Right atrium auricular region (tissue), 2 donors: Measurements from ENCODE around the gene TIFAB. TPM values are rescaled to one million over a fixed set of nuclear protein-coding genes. Genes with fewer than 3 reads are reported as not detected.
A peak's percentile ranks its signal among the peaks of the same experiment; 100 is the strongest.
"Not testable (repeated sequence)": the region's sequence is repeated elsewhere in the genome, so short reads cannot be mapped to it uniquely, and the experiment has no call there.

ENCODE experiments used
- DNase-seq: peaks from one replicate; pipeline ENCODE4 v3.0.0-alpha.2; 2019; ENCODE audit warnings: low spot score
- H3K27ac ChIP-seq, 2 donors: fragments of 200-600 bp; sonication (generic); 1 replicate in 1 of 2; 2 replicates in 1 of 2; pipeline ENCODE4 v1.5.1; 2016 to 2019
- H3K27me3 ChIP-seq, 2 donors: fragments of 200-600 bp; sonication (generic); one replicate each; pipeline versions ENCODE4 v1.5.1 to v1.6.0; 2017 to 2019
- H3K36me3 ChIP-seq: fragments of 200-600 bp; sonication (generic); one replicate; pipeline ENCODE4 v1.5.1; 2016
- H3K4me1 ChIP-seq, 2 donors: fragments of 200-600 bp; sonication (generic); one replicate each; pipeline versions ENCODE4 v1.5.1 to v1.6.0; 2017 to 2019
- H3K4me3 ChIP-seq, 2 donors: fragments of 200-600 bp; sonication (generic); 1 replicate in 1 of 2; 2 replicates in 1 of 2; pipeline ENCODE4 v1.5.1; 2017 to 2019; ENCODE audit warnings: mild to moderate bottlenecking in 1 of 2, moderate library complexity in 1 of 2
- H3K9me3 ChIP-seq, 2 donors: fragments of 200-600 bp; sonication (generic); one replicate each; pipeline ENCODE4 v1.5.1; 2019
- CTCF ChIP-seq, 2 donors: fragments of 200-600 bp; sonication (generic); IDR thresholded peaks; one replicate each; pipeline ENCODE4 v1.5.1; 2019; ENCODE audit warnings: antibody characterized with exemption in 2 of 2
- total RNA-seq, 2 donors: library from RNA; depleted of rRNA; stranded (reverse); fragments of >200 nt; gene quantifications; one replicate each; pipeline ENCODE4 v1.1.0, GENCODE V29; 2016

Gene TIFAB, protein sequence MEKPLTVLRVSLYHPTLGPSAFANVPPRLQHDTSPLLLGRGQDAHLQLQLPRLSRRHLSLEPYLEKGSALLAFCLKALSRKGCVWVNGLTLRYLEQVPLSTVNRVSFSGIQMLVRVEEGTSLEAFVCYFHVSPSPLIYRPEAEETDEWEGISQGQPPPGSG
- not detected for total RNA-seq

DNA sequence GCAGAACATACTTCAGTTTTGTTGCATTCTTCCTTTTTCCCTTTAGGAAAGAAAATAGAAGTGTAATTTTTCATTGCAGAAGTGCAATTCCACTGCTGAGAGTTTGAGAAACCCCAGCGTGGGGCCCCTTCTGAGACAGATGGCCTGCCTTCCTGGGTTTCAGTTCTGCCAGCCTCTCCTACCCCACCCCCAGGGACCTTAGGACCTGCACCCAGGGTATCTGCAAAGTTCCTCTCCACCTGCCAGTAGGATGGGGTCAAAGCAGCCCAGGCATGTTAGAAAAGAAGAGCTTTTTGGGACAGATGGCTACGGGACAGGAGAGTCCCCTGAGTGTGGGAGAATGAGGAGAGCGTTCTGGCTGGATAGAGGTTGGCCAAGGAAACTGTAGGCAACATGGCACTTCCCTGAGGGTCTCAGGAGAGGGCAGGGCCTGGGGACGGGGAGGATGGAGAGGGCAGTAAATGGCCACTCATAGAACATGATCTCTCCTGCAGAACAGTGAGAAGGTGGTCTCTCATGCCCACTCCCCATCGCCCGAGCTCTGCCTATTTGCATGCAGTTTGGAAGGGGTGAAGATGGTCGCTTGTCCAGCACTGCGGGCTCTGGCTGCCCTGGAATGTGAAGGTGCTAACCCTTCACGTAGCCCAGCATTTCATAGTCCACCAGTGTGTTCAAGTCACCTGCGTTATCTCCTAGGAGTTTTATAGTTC, at the start of gene TIFAB:
TSS of gene TIFAB (minus strand) at position 31 of the 710 bp plus-strand sequence. CDS start 2,412 bp downstream, outside the sequence.
- Histone ChIP-seq H3K27me3 (no peaks in the 10 kb centered on the region), H3K4me3 (no peak within 1 kb of the TSS)

DNA sequence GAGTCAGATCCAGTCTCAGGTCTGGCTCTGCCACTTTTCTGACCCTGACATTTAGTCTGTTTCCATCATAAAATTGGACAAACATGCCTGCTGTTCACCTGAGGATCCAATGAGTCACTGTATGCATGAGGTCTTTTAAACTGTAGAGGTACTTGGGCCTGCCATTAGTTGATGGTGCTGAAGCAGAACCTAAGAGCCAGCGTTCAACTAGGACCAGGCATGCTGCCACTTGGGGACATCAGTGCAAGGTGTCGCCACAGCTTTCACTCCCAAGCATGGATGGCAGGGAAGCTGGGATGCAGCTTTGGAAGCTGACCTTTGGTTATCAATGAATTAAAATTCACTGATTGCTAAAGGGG, 46.5 kb upstream of the TIFAB start:
- no peaks in the 10 kb centered on the region for H3K4me1 ChIP-seq
- no peak for TF ChIP-seq CTCF (IDR thresholded peaks at IDR 0.05)
- H3K4me3 ChIP-seq = no peak overlapping the region
- no peaks in the 10 kb centered on the region for H3K36me3 ChIP-seq
- no peak overlapping the region for H3K27ac ChIP-seq
- DNase-seq = no peak
- no peaks in the 10 kb centered on the region for H3K27me3 ChIP-seq
- no peaks in the 10 kb centered on the region for H3K9me3 ChIP-seq

More for the DNA sequence above, at the start of gene TIFAB:
- Histone ChIP-seq H3K36me3 (no peaks in the 10 kb centered on the region), H3K27ac (no peak within 1 kb of the TSS), H3K4me1 (no peaks in the 10 kb centered on the region), H3K9me3 (no peaks in the 10 kb centered on the region)
- no peak for DNase-seq
- no peak for TF ChIP-seq CTCF (IDR thresholded peaks at IDR 0.05)

DNA sequence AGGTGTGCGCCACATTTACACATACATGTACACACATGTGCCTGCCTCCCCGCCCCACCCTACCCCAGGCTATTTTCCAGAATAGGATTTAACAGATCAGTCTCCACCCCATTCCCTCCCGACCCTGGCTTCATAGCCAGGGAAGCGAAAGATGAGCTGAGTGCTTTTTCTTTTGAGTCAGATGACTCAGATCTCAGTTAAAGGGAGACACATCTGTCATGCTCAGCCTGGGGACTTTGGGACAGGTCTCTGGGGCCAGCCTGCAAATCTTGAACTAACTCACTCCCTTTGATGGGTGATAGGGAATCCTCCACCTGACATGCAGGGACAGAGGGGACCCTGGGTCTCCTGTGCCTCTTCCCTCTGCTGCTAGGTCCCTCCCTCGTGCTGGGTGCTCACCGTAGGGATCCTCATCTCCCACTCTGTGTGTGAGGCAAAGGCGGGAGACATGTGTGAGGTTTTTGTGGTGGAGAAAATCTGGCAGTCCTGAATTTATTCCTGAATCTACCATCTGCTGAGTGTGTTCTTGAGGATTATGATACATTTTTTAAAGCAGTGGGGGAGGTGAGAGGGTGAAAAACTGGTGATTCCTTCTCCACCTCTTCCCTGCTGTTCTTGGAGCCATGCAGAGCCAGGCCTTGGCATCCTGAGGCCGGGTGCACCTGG, 46.0 kb upstream of the TIFAB start:
- H3K27ac ChIP-seq = no peak overlapping the region
- no peak overlapping the region for H3K4me3 ChIP-seq
- DNase-seq = no peak
- no peaks in the 10 kb centered on the region for H3K36me3 ChIP-seq
- no peaks in the 10 kb centered on the region for H3K9me3 ChIP-seq
- H3K4me1 ChIP-seq = no peaks in the 10 kb centered on the region
- no peak for TF ChIP-seq CTCF (IDR thresholded peaks at IDR 0.05)
- H3K27me3 ChIP-seq = no peaks in the 10 kb centered on the region

- H3K4me1 ChIP-seq, H3K9me3 ChIP-seq, H3K27ac ChIP-seq, H3K27me3 ChIP-seq, H3K4me3 ChIP-seq, H3K36me3 ChIP-seq: not testable (repeated sequence)
- DNase-seq = peak; percentile 32
Measured at GRCh38 chr5:135495531-135495930, 43.4 kb upstream of the TIFAB start.

DNA sequence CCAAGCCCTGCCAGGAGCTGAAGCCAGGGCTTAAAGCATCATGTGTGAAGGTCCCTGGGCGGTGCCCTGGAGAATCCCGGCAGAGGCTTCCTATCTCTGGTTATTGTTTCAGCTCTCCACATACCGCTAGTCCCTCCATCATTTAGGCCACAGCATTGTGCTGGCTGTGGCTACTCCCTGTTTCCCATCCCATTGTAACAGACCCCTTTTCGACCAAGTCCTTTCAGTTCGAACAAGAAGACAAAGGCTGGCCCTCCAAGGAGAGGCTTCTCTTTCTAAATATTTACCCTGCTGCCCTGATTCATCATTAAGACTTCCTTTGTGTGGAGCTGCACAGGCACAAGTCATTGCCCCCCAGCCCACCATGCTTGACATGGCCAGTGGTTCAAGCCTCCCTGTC, 42.0 kb upstream of the TIFAB start:
- DNase-seq = peak; percentile 38
- peaks cover 12 to 15% of the 10 kb centered on the region in 2 donors for H3K27me3 ChIP-seq
- no peak for TF ChIP-seq CTCF (IDR thresholded peaks at IDR 0.05)

GRCh38 chr5:135493406-135494180, 41.4 kb upstream of the TIFAB start:
- Histone ChIP-seq H3K36me3 (no peaks in the 10 kb centered on the region), H3K9me3 (no peaks in the 10 kb centered on the region), H3K27me3 (peaks cover 12 to 21% of the 10 kb centered on the region in 2 donors), H3K4me3 (no peak overlapping the region), H3K4me1 (peaks cover 0 to 19% of the 10 kb centered on the region in 2 donors), H3K27ac (no peak overlapping the region)
- TF ChIP-seq CTCF (IDR thresholded peaks at IDR 0.05) = no peak
- peak; percentile 57 for DNase-seq

More for the DNA sequence above, 42.0 kb upstream of the TIFAB start:
- Histone ChIP-seq H3K36me3 (no peaks in the 10 kb centered on the region), H3K9me3 (no peaks in the 10 kb centered on the region), H3K27ac (no peak overlapping the region), H3K4me1 (peaks cover 0 to 13% of the 10 kb centered on the region in 2 donors), H3K4me3 (no peak overlapping the region)
